ENCODE data around the gene UGT1A7. TPM values are rescaled to one million over a fixed set of nuclear protein-coding genes. Genes with fewer than 3 reads are reported as not detected.

The UGT1A7 gene
- total and polyA plus RNA-seq, 9 of the 15 experiments (the other 6 are each of a cell fraction or from before 2014, with no cell fraction given), result not detected

GRCh38 chr2:233793465-233794127, 111.9 kb downstream of the UGT1A7 start:
- 1% methylated on average over 11 of the region's 18 CpGs for WGBS (ENCODE audit: insufficient coverage, low coverage, missing lambda C conversion rate)
- intact Hi-C loops (cut with micrococcal nuclease), result no loop called here
- Histone ChIP-seq H3K4me2 (ENCODE audit: insufficient read depth, low read length) (no peak overlapping the region), H3K27me3 (ENCODE audit: control insufficient read depth in 2 of 2, insufficient read depth in 2 of 2, low read length in 2 of 2) (peaks cover 0 to 44% of the 10 kb centered on the region in 2 experiments; a peak in 2 of 5 replicates), H3K36me3 (ENCODE audit: control insufficient read depth, insufficient read depth, low read length) (no peaks in the 10 kb centered on the region), H2AFZ (ENCODE audit: low read depth, low read length) (no peak overlapping the region), H3K79me2 (ENCODE audit: control insufficient read depth, insufficient read depth, low read length) (no peaks in the 10 kb centered on the region), H3K9me1 (ENCODE audit: control insufficient read depth, insufficient read depth, low read length) (no peaks in the 10 kb centered on the region), H3K9ac (ENCODE audit: insufficient read depth in 1 of 2, low read depth in 2 of 2, low read length in 2 of 2) (no peak overlapping the region), H3K27ac (ENCODE audit: extremely low read depth, low read depth, low read length) (no peak overlapping the region), H3K9me3 (replicated peaks; ENCODE audit: control insufficient read depth, insufficient read depth, low read depth, low read length) (no peaks in the 10 kb centered on the region), H3K4me1 (replicated peaks in 1 of 2; ENCODE audit: control insufficient read depth in 2 of 2, insufficient read depth in 2 of 2, low read length in 2 of 2) (no peaks in the 10 kb centered on the region; a peak in 1 of 5 replicates), H3K4me3 (no peak overlapping the region), H4K20me1 (replicated peaks; ENCODE audit: control insufficient read depth, insufficient read depth, low read length) (no peaks in the 10 kb centered on the region)
- no TSS peak for BruUV-seq (replicated peaks)
- POLR2A ChIA-PET, result interaction anchor here (0.6 kb wide), 1 partner anchor 409 kb away, joined by 3 read pairs; no protein-coding TSS in a partner anchor
- no peak for TF ChIP-seq SNRNP70 (optimal IDR thresholded peaks at IDR 0.05; ENCODE audit: low read depth, low read length)
- TF ChIP-seq ZNF217 (CRISPR knock-in tag; IDR thresholded peaks at IDR 0.05), result no peak
- TF ChIP-seq CBX8 (IDR thresholded peaks at IDR 0.05; ENCODE audit: borderline replicate concordance, extremely low read depth, low read depth, low read length, poor library complexity, severe bottlenecking), result no peak
- TF ChIP-seq HNRNPK (IDR thresholded peaks at IDR 0.05; ENCODE audit: low read depth, low read length, poor library complexity, severe bottlenecking), result no peak
- TF ChIP-seq, protein P1, sequence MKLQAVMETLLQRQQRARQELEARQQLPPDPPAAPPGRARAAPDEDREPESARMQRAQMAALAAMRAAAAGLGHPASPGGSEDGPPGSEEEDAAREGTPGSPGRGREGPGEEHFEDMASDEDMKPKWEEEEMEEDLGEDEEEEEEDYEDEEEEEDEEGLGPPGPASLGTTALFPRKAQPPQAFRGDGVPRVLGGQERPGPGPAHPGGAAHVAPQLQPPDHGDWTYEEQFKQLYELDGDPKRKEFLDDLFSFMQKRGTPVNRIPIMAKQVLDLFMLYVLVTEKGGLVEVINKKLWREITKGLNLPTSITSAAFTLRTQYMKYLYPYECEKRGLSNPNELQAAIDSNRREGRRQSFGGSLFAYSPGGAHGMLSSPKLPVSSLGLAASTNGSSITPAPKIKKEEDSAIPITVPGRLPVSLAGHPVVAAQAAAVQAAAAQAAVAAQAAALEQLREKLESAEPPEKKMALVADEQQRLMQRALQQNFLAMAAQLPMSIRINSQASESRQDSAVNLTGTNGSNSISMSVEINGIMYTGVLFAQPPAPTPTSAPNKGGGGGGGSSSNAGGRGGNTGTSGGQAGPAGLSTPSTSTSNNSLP (IDR thresholded peaks at IDR 0.05; ENCODE audit: borderline replicate concordance, low read depth, low read length), result no peak
- TF ChIP-seq SMARCE1 (IDR thresholded peaks at IDR 0.05), result no peak
- no peak for TF ChIP-seq JUNB (CRISPR knock-in tag; conservative IDR thresholded peaks at IDR 0.05)
- TF ChIP-seq ZKSCAN3 (CRISPR knock-in tag; IDR thresholded peaks at IDR 0.05), result no peak
- no peak for TF ChIP-seq ZBTB12 (CRISPR knock-in tag; IDR thresholded peaks at IDR 0.05)
- TF ChIP-seq THAP7 (CRISPR knock-in tag; IDR thresholded peaks at IDR 0.05), result no peak
- no peak for TF ChIP-seq PRPF4 (IDR thresholded peaks at IDR 0.05; ENCODE audit: insufficient read depth, low read depth, low read length, poor library complexity, severe bottlenecking)
- TF ChIP-seq SMC3 (conservative IDR thresholded peaks at IDR 0.05; ENCODE audit: insufficient read depth, low read depth, low read length), result no peak
- no peak for TF ChIP-seq TOE1 (IDR thresholded peaks at IDR 0.05; ENCODE audit: borderline replicate concordance)
- TF ChIP-seq TOE1 (CRISPR knock-in tag; IDR thresholded peaks at IDR 0.05; ENCODE audit: borderline replicate concordance, low read depth), result no peak
- no peak for TF ChIP-seq ZNF584 (CRISPR knock-in tag; IDR thresholded peaks at IDR 0.05; ENCODE audit: low read depth)
- TF ChIP-seq ZNF75A (CRISPR knock-in tag; IDR thresholded peaks at IDR 0.05), result no peak
- TF ChIP-seq TFE3 (CRISPR knock-in tag; IDR thresholded peaks at IDR 0.05), result no peak
- DNase-seq (ENCODE audit: extremely low read depth in 1 of 4, low spot score in 3 of 4) (no peak), FAIRE-seq (no peak), ATAC-seq (no peak)
- in situ Hi-C loops (cut with MboI), result no loop called here
- CTCF ChIA-PET (ENCODE audit: low intra/inter-chr PET ratio), result no interaction called here
